ENCODE measurements around the gene SDS.

GRCh38 chr12:113364698-113365097, 39.0 kb downstream of the SDS start:
- no peak for TF ChIP-seq POLR2AphosphoS5 (IDR thresholded peaks at IDR 0.05)
- no peak for TF ChIP-seq EP300 (IDR thresholded peaks at IDR 0.05)
- no peak for TF ChIP-seq CTCF (IDR thresholded peaks at IDR 0.05)
- TF ChIP-seq POLR2A (IDR thresholded peaks at IDR 0.05) = no peak

Measured in sigmoid colon (tissue), 4 donors.